Measurements from ENCODE around the gene NSMCE1. TPM values are rescaled to one million over a fixed set of nuclear protein-coding genes. Genes with fewer than 3 reads are reported as not detected.
"Not testable (repeated sequence)": the region's sequence is repeated elsewhere in the genome, so short reads cannot be mapped to it uniquely, and the experiment has no call there.

NSMCE1 gene
- total RNA-seq, 1 experiment from 2014 or later, result 19.3 TPM

GRCh38 chr16:27248036-27248435 lies 20.5 kb downstream of the NSMCE1 start:
- H2BK5ac ChIP-seq (ENCODE audit: insufficient read length, low read length), result no peak overlapping the region
- no peaks in the 10 kb centered on the region for H3K23me2 ChIP-seq (ENCODE audit: insufficient read length, low read depth, low read length, poor library complexity, severe bottlenecking)
- H3K4me2 ChIP-seq (ENCODE audit: insufficient read depth, insufficient read length, low read length), result no peak overlapping the region
- H3K79me2 ChIP-seq (ENCODE audit: insufficient read depth, low read length), result no peaks in the 10 kb centered on the region
- H4K20me1 ChIP-seq (ENCODE audit: control insufficient read depth, insufficient read depth, insufficient read length), result no peaks in the 10 kb centered on the region
- Mint-ChIP-seq H3K36me3 (ENCODE audit: insufficient read depth in 1 of 3, low read depth in 3 of 3) (no peaks in the 10 kb centered on the region), H3K9me3 (no peaks in the 10 kb centered on the region), H3K4me1 (peaks cover 4 to 12% of the 10 kb centered on the region in 2 experiments), H3K27me3 (ENCODE audit: low read depth) (no peaks in the 10 kb centered on the region), H3K27ac (no peak overlapping the region), H3K4me3 (no peak overlapping the region)
- H3K14ac ChIP-seq (ENCODE audit: insufficient read depth, low read length), result no peak overlapping the region
- H3K79me1 ChIP-seq (ENCODE audit: insufficient read depth, low read depth, low read length, poor library complexity, severe bottlenecking), result no peaks in the 10 kb centered on the region
- no peak overlapping the region for H4K91ac ChIP-seq (ENCODE audit: insufficient read length, low read depth, low read length)
- no CpG with 5 or more reads among the region's 2 CpGs for WGBS (ENCODE audit: extremely low coverage, insufficient read length, low lambda C conversion rate)
- H4K8ac ChIP-seq (replicated peaks; ENCODE audit: insufficient read length, low read depth, low read length), result no peak overlapping the region
- H3K23ac ChIP-seq (ENCODE audit: insufficient read length, low read depth, low read length), result no peak overlapping the region
- no peak for TF ChIP-seq CTCF (conservative IDR thresholded peaks at IDR 0.05)
- no peaks in the 10 kb centered on the region for H3K9me3 ChIP-seq (ENCODE audit: control insufficient read depth, low read depth, low read length)
- no peak overlapping the region for H3K18ac ChIP-seq (ENCODE audit: insufficient read length, low read depth, low read length)
- H2AK5ac ChIP-seq (ENCODE audit: insufficient read length, low read length), result no peak overlapping the region
- no peak overlapping the region for H3K4ac ChIP-seq (ENCODE audit: low read depth, low read length)
- no peak overlapping the region for H2BK12ac ChIP-seq (ENCODE audit: insufficient read length, low read depth, low read length)
- no peak overlapping the region for H3T11ph ChIP-seq (ENCODE audit: low read length)
- no peak overlapping the region for H3K56ac ChIP-seq (ENCODE audit: insufficient read length, low read depth, low read length)
- H2BK120ac ChIP-seq (ENCODE audit: low read depth, low read length, poor library complexity, severe bottlenecking), result no peak overlapping the region
- H3K27ac ChIP-seq (ENCODE audit: insufficient read length, low read depth, low read length), result no peak overlapping the region
- H2BK15ac ChIP-seq (ENCODE audit: low read depth, low read length), result no peak overlapping the region
- no peak overlapping the region for H2BK20ac ChIP-seq (ENCODE audit: low read depth, low read length, poor library complexity, severe bottlenecking)
- peaks cover 4% of the 10 kb centered on the region; the same call in 1 of the 2 replicates for H3K4me1 ChIP-seq (ENCODE audit: insufficient read depth, low read length)
- H3K27me3 ChIP-seq (ENCODE audit: insufficient read depth, low read length), result no peaks in the 10 kb centered on the region
- no peak overlapping the region for H3K9ac ChIP-seq (ENCODE audit: extremely low read depth, insufficient read length, low read length)
- H2AFZ ChIP-seq (ENCODE audit: low read length), result no peak overlapping the region
- no peak overlapping the region for H4K5ac ChIP-seq (ENCODE audit: insufficient read length, low read depth, low read length)
- DNase-seq, result no peak

GRCh38 chr16:27247076-27247475 lies 21.5 kb downstream of the NSMCE1 start:
- not testable (repeated sequence) for H2BK15ac ChIP-seq (ENCODE audit: low read depth, low read length); H3T11ph ChIP-seq (ENCODE audit: low read length); H2AK5ac ChIP-seq (ENCODE audit: insufficient read length, low read length); H3K9me3 Mint-ChIP-seq; H4K5ac ChIP-seq (ENCODE audit: insufficient read length, low read depth, low read length); H3K27me3 Mint-ChIP-seq (ENCODE audit: low read depth); H3K27ac Mint-ChIP-seq; H3K79me2 ChIP-seq (ENCODE audit: insufficient read depth, low read length); H3K27ac ChIP-seq (ENCODE audit: insufficient read length, low read depth, low read length); H4K20me1 ChIP-seq (ENCODE audit: control insufficient read depth, insufficient read depth, insufficient read length); H3K27me3 ChIP-seq (ENCODE audit: insufficient read depth, low read length); H3K14ac ChIP-seq (ENCODE audit: insufficient read depth, low read length); H2BK12ac ChIP-seq (ENCODE audit: insufficient read length, low read depth, low read length); H3K36me3 Mint-ChIP-seq (ENCODE audit: insufficient read depth in 1 of 3, low read depth in 3 of 3); H2AFZ ChIP-seq (ENCODE audit: low read length); H3K79me1 ChIP-seq (ENCODE audit: insufficient read depth, low read depth, low read length, poor library complexity, severe bottlenecking); H2BK5ac ChIP-seq (ENCODE audit: insufficient read length, low read length); H3K23ac ChIP-seq (ENCODE audit: insufficient read length, low read depth, low read length); H4K8ac ChIP-seq (replicated peaks; ENCODE audit: insufficient read length, low read depth, low read length); H3K4me2 ChIP-seq (ENCODE audit: insufficient read depth, insufficient read length, low read length); H3K56ac ChIP-seq (ENCODE audit: insufficient read length, low read depth, low read length); H4K91ac ChIP-seq (ENCODE audit: insufficient read length, low read depth, low read length); H2BK120ac ChIP-seq (ENCODE audit: low read depth, low read length, poor library complexity, severe bottlenecking); H3K23me2 ChIP-seq (ENCODE audit: insufficient read length, low read depth, low read length, poor library complexity, severe bottlenecking); H2BK20ac ChIP-seq (ENCODE audit: low read depth, low read length, poor library complexity, severe bottlenecking); H3K18ac ChIP-seq (ENCODE audit: insufficient read length, low read depth, low read length); H3K9me3 ChIP-seq (ENCODE audit: control insufficient read depth, low read depth, low read length); H3K4me3 Mint-ChIP-seq; H3K4me1 ChIP-seq (ENCODE audit: insufficient read depth, low read length); H3K4ac ChIP-seq (ENCODE audit: low read depth, low read length); H3K9ac ChIP-seq (ENCODE audit: extremely low read depth, insufficient read length, low read length)
- peaks cover 11 to 19% of the 10 kb centered on the region in 2 experiments for H3K4me1 Mint-ChIP-seq
- DNase-seq, result peak; percentile 1
- WGBS (ENCODE audit: extremely low coverage, insufficient read length, low lambda C conversion rate), result no CpG with 5 or more reads among the region's 1 CpG

Measured in H9 (cell line).